Measurements from ENCODE around the gene RUVBL1.

DNA sequence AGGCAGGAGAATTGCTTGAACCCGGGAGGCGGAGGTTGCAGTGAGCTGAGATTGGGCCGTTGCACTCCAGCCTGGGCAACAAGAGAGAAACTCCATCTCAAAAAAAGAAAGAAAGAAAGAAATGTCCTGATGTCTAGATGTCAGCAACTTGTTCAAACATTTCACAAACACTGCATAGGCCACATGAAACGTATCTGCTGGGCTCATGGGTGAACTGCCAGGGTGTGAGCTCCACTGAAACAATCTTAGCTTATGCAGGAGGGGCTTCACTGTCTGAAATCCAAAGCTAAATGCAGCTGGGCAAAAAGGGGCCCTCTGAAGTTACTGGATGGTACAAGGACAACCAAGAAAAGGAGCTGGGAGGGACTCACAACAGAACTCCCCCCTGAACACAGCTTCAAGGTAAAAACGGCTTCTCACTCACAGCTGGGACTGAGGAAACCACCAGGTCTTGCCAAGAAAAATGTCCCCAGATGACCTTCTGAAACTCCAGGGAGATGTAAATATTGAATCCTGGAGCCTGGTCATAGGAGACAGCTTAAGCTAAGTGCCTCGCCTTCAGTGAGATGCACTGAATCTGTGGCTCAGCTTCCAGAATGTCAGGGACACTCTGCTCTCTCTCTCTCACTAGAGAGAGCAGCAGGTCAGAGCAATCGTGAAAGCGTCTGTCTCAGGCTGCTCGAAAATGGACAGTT, 39.5 kb downstream of the RUVBL1 start:
- no peak for TF ChIP-seq CTCF (IDR thresholded peaks at IDR 0.05)
- no peak for TF ChIP-seq POLR2A (IDR thresholded peaks at IDR 0.05)

All from lower leg skin (tissue), 3 donors.